Neuron (in vitro differentiated cells): ENCODE results near the gene SPATS2L.
A peak's percentile ranks its signal among the peaks of the same experiment; 100 is the strongest.

Source experiments
- H2AFZ ChIP-seq: one replicate; pipeline ENCODE4 v1.6.1; 2013; ENCODE audit warnings: low read depth, mild to moderate bottlenecking, inconsistent platforms, low read length, moderate library complexity
- H3K27me3 ChIP-seq: one replicate; pipeline ENCODE4 v1.6.1; 2013; ENCODE audit warnings: low read length; ENCODE audit not compliant: insufficient read depth
- H3K36me3 ChIP-seq: one replicate; pipeline ENCODE4 v1.6.1; 2013; ENCODE audit warnings: low read length; ENCODE audit not compliant: insufficient read depth
- H3K4me1 ChIP-seq: one replicate; pipeline ENCODE4 v1.6.1; 2013; ENCODE audit warnings: low read length; ENCODE audit not compliant: insufficient read depth
- H3K4me3 ChIP-seq: 2 replicates; pipeline ENCODE4 v1.5.1; 2013; ENCODE audit warnings: mild to moderate bottlenecking, low read length, moderate library complexity
- H3K9me3 ChIP-seq: one replicate; pipeline ENCODE4 v1.6.1; 2013; ENCODE audit warnings: low read length

Gene SPATS2L

GRCh38 chr2:200275295-200276013, 31.0 kb upstream of the SPATS2L start:
- no peaks in the 10 kb centered on the region for H3K36me3 ChIP-seq
- H3K9me3 ChIP-seq, result peaks cover 2% of the 10 kb centered on the region
- H2AFZ ChIP-seq, result peak overlapping the region; percentile 8
- no peaks in the 10 kb centered on the region for H3K27me3 ChIP-seq
- H3K4me3 ChIP-seq, result no peak overlapping the region
- peaks cover 21% of the 10 kb centered on the region for H3K4me1 ChIP-seq

DNA sequence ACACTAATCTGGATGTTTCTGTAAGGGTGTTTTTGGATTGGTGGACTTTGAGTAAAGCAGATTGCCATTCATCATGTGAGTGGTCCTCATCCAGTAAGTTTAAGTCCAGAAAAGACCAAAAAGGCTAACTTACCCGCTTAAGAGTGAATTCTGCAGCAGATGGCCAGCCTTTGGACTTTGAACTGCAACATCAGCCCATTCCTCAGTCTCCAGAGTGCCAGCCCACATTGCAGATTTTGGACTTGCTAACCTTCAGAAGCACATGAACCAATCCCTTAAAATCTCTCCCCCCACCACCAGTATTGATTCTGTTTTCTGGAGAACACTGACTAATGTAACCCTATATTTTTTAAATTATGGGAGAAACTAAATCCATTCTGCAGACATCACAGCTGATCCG, 30.0 kb upstream of the SPATS2L start:
- Histone ChIP-seq H3K4me1 (peaks cover 21% of the 10 kb centered on the region), H3K36me3 (no peaks in the 10 kb centered on the region), H3K4me3 (no peak overlapping the region), H3K27me3 (no peaks in the 10 kb centered on the region), H3K9me3 (peaks cover 2% of the 10 kb centered on the region), H2AFZ (no peak overlapping the region)

GRCh38 chr2:200278694-200279316, 27.7 kb upstream of the SPATS2L start:
- H3K9me3 ChIP-seq, result peaks cover 2% of the 10 kb centered on the region
- H3K36me3 ChIP-seq, result no peaks in the 10 kb centered on the region
- H3K27me3 ChIP-seq, result no peaks in the 10 kb centered on the region
- H3K4me1 ChIP-seq, result peaks cover 21% of the 10 kb centered on the region
- H2AFZ ChIP-seq, result no peak overlapping the region
- no peak overlapping the region for H3K4me3 ChIP-seq

DNA sequence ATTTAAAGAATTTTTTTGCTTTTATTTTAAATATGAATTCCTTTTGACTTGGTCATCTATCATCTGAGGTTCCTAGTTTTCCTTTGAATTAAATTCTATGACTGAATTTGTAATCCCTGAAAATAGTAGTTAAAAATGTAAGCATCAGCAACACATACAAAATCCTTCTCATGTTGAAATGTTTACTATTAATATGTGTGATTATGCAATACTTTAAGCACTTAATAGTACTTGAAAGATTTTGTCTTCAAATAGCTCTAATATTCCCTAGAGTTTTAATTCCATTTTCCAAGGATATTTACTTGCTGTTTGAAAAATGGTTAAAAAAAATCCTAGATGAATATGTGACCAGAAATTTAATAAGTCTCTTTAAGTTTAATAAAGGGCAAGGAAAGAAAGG, 26.6 kb upstream of the SPATS2L start:
- no peaks in the 10 kb centered on the region for H3K27me3 ChIP-seq
- peaks cover 11% of the 10 kb centered on the region for H3K4me1 ChIP-seq
- H3K9me3 ChIP-seq, result peaks cover 2% of the 10 kb centered on the region

GRCh38 chr2:200286578-200286977, 19.9 kb upstream of the SPATS2L start:
- Histone ChIP-seq H3K27me3 (no peaks in the 10 kb centered on the region), H3K4me1 (no peaks in the 10 kb centered on the region), H2AFZ (no peak overlapping the region), H3K4me3 (no peak overlapping the region), H3K9me3 (no peaks in the 10 kb centered on the region), H3K36me3 (no peaks in the 10 kb centered on the region)

More for the DNA sequence above, 26.6 kb upstream of the SPATS2L start:
- Histone ChIP-seq H3K36me3 (no peaks in the 10 kb centered on the region), H3K4me3 (no peak overlapping the region), H2AFZ (no peak overlapping the region)

DNA sequence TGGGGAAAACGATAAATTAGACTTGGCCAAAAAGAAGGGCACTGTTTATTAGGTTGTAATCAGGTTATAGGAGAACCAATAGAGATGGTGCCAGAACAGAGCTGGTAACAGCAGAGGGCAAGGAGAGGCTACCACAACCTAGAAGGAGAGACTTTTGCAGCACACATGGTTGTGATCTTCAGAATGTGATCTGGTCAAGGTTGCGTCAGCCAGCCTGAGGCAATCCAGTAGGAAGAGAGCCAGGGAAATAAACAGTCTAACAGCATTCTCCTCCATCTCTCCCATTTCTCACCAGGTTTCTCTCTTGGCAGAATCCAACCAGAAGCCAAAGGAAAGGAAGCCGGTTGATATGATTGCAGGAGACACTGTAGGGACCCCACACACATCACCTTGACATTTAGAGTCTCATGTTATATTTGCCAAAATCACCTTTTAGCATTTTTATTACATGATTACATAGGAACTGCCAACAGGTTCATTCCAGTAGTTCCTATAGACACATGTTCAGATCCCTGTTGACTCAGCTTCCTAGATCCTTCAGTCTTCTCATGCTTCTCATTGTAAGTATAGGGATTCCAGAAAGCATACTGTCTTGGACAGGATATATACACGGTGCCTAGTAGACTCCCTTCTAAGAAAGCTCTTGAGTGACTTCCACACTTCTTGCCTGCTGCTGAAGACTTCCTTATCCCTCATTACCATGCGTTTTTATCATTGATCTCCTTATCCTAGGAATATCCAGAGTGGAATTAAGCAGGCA, 17.6 kb upstream of the SPATS2L start:
- H3K4me1 ChIP-seq, result no peaks in the 10 kb centered on the region
- H3K9me3 ChIP-seq, result no peaks in the 10 kb centered on the region
- no peak overlapping the region for H3K4me3 ChIP-seq
- H3K27me3 ChIP-seq, result no peaks in the 10 kb centered on the region
- no peak overlapping the region for H2AFZ ChIP-seq
- H3K36me3 ChIP-seq, result no peaks in the 10 kb centered on the region

DNA sequence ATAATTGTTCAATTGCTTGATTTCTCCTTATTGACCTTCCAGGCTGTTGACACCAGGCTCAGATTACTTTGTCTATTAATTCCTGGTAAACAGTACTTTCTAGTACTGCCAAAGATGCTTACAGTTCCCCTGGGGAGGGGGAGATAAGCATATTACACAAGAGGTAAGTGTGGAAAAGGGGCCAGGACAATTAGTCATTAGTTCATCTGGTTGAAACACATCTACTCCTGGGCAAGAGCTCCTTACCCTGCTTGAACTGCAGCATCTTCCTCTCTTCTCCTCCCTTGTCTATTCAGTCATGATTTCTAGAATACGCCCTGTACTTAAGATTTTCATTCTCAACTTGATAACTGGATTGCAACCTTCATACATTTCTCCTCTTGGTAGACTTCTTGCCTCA, 10.4 kb upstream of the SPATS2L start:
- H3K36me3 ChIP-seq, result no peaks in the 10 kb centered on the region
- H2AFZ ChIP-seq, result no peak overlapping the region
- H3K4me3 ChIP-seq, result no peak overlapping the region
- H3K27me3 ChIP-seq, result no peaks in the 10 kb centered on the region
- peaks cover 3% of the 10 kb centered on the region for H3K4me1 ChIP-seq
- no peaks in the 10 kb centered on the region for H3K9me3 ChIP-seq

DNA sequence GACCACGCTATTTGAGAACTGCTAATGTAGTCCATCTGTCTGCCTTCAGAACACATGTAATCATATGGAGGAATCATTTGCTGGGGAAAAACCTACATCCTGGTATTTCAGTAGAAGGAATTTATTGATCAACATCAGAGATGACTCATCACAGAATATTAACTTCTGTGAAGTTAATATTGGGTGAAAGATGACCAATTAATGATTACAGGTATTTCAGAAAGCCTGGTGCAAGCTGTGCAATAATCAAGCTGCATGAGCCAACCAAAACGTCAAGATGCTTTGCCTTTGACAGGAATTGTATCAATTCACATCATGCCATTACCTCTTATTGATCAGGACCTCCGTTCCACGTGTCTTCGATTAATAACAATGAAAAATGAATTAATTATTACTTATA, 9.4 kb upstream of the SPATS2L start:
- Histone ChIP-seq H3K27me3 (no peaks in the 10 kb centered on the region), H3K9me3 (no peaks in the 10 kb centered on the region), H3K36me3 (no peaks in the 10 kb centered on the region)

GRCh38 chr2:200297989-200298388, 8.5 kb upstream of the SPATS2L start:
- Histone ChIP-seq H3K4me3 (no peak overlapping the region), H3K36me3 (no peaks in the 10 kb centered on the region), H3K9me3 (no peaks in the 10 kb centered on the region), H3K4me1 (peaks cover 3% of the 10 kb centered on the region), H3K27me3 (no peaks in the 10 kb centered on the region), H2AFZ (no peak overlapping the region)

More for the DNA sequence above, 9.4 kb upstream of the SPATS2L start:
- no peak overlapping the region for H2AFZ ChIP-seq
- peaks cover 3% of the 10 kb centered on the region for H3K4me1 ChIP-seq
- H3K4me3 ChIP-seq, result no peak overlapping the region

DNA sequence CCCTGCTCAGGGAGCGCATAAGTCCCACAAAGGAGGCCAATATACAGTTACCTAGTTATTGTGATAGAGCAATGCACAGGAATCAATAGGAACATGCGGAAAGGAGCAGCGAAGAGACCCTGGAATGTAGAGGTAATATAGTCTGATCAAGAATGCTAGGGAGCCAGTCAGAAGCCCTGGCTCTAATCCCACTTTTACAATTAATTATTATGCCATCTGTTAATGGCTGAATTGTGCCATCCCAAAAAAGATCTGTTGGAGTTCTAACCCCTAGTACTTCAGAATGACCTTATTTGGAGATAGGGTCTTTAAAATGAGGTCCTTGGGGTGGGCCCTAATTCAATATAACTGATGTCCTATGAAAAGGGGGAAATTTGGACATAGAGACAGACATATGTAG, 7.7 kb upstream of the SPATS2L start:
- no peaks in the 10 kb centered on the region for H3K27me3 ChIP-seq
- H3K36me3 ChIP-seq, result no peaks in the 10 kb centered on the region
- H3K9me3 ChIP-seq, result no peaks in the 10 kb centered on the region
- no peak overlapping the region for H2AFZ ChIP-seq
- peaks cover 3% of the 10 kb centered on the region for H3K4me1 ChIP-seq
- H3K4me3 ChIP-seq, result no peak overlapping the region

DNA sequence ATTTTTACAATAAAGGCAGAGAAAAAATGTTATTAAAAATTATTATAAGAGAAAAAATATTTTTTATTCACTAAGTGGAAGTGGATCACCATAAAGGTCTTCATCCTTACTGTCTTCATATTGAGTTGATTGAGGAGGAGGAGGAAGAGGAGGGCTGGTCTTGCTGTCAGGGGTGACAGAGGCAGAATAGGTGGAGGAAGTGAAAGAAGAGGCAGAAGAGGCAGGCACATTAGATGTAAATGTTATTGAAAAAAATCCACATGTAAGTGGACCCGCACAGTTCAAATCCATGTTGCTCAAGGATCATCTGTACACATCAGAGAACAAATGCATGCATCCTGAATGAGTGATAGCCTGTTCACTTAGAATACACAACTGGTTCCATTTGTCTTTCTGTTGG, 6.4 kb upstream of the SPATS2L start:
- Histone ChIP-seq H3K9me3 (no peaks in the 10 kb centered on the region), H3K36me3 (no peaks in the 10 kb centered on the region), H3K27me3 (no peaks in the 10 kb centered on the region), H2AFZ (no peak overlapping the region), H3K4me3 (no peak overlapping the region), H3K4me1 (peaks cover 3% of the 10 kb centered on the region)

DNA sequence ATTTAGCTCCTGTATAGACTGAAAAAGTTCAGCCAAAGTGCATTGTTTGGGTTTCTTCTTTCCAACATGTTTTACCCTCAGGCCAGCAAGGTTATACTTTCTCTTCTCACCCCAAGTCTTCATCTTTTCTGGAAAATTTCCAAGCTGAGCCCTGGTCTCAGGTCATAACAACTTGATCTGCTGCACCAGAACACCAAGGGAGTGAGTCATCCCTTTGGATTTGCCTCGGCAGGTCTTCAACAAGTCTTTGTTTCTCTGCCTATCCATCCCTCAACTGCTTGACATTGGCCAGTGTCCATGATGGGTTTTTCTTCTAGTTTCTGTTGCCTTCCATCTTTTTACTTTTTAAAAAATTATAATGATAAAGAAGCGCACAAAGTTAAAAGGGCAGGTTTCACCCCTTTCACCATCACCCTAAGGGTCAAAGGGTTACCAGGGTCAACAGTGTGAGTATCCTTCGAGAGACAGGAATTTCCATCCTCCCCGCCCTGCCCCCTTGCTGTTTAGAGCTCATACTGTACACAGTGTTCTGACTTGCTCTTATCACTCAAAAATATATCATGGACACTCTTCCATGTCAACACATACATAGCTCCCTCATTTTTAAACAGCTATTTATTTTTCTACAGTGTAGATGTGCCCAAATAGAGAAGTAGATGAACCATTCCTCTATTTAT, 5.7 kb upstream of the SPATS2L start:
- no peaks in the 10 kb centered on the region for H3K27me3 ChIP-seq
- H2AFZ ChIP-seq, result no peak overlapping the region
- H3K4me3 ChIP-seq, result no peak overlapping the region
- peaks cover 4% of the 10 kb centered on the region for H3K4me1 ChIP-seq
- H3K9me3 ChIP-seq, result no peaks in the 10 kb centered on the region
- no peaks in the 10 kb centered on the region for H3K36me3 ChIP-seq
